IPS-15b (cell line): ENCODE measurements around the gene PPP1R3E.

Experiments
- H3K27me3 ChIP-seq: one replicate; pipeline ENCODE4 v1.6.1; 2013; ENCODE audit warnings: low read length; ENCODE audit not compliant: control insufficient read depth, insufficient read depth
- H3K36me3 ChIP-seq: one replicate; pipeline ENCODE4 v1.6.1; 2013; ENCODE audit warnings: low read length; ENCODE audit not compliant: control insufficient read depth, insufficient read depth
- H3K4me1 ChIP-seq: one replicate; pipeline ENCODE4 v1.6.1; 2013; ENCODE audit warnings: mild to moderate bottlenecking, low read length; ENCODE audit not compliant: control insufficient read depth, insufficient read depth
- H3K4me3 ChIP-seq: one replicate; pipeline ENCODE4 v1.5.1; 2013; ENCODE audit warnings: low read depth, low read length
- H3K9ac ChIP-seq: one replicate; pipeline ENCODE4 v1.6.1; 2013; ENCODE audit warnings: low read depth, mild to moderate bottlenecking, low read length
- H3K9me3 ChIP-seq: one replicate; pipeline ENCODE4 v1.6.1; 2013; ENCODE audit warnings: mild to moderate bottlenecking, low read length; ENCODE audit not compliant: control insufficient read depth, insufficient read depth

The PPP1R3E gene

DNA sequence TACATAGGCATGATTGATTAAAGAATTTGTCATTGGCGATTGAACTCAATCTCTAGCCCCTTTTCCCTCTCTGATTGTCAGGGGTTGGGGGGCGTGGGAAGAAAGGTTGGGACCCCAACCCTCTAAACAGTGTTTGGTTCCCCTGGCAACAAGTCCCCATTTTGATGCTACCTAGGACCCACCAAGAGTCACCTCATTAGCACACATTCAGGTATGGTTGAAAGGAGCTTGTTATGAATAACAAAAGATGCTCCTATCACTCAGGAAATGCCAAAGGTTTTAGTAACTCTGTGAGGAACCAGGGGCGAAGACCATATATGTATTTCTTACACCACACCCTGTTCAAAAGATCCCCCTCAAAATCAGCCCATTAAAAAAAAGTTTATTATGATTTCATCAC, 50.7 kb downstream of the PPP1R3E start:
- no peaks in the 10 kb centered on the region for H3K36me3 ChIP-seq
- no peaks in the 10 kb centered on the region for H3K9me3 ChIP-seq
- no peak overlapping the region for H3K4me3 ChIP-seq
- peaks cover 22% of the 10 kb centered on the region for H3K4me1 ChIP-seq
- no peak overlapping the region for H3K9ac ChIP-seq
- no peaks in the 10 kb centered on the region for H3K27me3 ChIP-seq

DNA sequence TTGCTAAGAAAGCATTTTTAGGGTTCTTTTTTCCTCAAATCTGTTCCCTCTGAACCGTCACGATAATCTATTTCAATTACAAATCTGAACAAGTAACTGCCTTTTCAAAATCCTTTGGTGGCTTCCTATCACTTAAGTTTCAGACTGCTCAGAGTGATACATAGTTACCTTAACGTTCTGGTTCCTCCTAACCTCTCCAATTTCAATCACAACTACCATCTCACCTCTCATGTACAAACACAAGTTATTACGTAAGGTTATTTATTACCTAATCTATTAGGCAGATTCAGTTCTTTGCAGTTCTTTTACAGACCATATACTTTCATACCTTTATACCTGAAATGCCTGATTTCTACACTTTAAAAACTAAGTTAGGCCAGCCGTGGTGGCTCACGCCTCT, 52.8 kb downstream of the PPP1R3E start:
- H3K9me3 ChIP-seq, result no peaks in the 10 kb centered on the region
- no peak overlapping the region for H3K9ac ChIP-seq
- peaks cover 22% of the 10 kb centered on the region for H3K4me1 ChIP-seq
- H3K4me3 ChIP-seq, result no peak overlapping the region
- H3K27me3 ChIP-seq, result no peaks in the 10 kb centered on the region
- no peaks in the 10 kb centered on the region for H3K36me3 ChIP-seq

DNA sequence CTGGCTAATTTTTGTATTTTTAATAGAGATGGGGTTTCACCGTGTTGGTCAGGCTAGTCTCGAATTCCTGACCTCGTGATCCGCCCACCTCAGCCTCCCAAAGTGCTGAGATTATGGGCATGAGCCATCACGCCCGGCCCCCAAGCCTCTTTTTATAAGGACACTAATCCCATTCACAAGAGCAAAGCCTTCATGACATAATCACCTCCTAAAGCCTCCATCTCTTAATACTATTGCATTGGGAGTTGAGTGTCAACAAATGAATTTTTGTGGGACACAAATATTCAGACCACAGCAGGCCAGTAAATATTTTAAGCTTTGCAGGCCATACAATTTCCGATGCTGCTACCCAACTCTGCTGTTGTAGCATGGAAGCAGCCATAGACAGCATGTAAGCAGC, 54.1 kb downstream of the PPP1R3E start:
- H3K4me1 ChIP-seq, result peaks cover 22% of the 10 kb centered on the region
- no peaks in the 10 kb centered on the region for H3K36me3 ChIP-seq
- no peaks in the 10 kb centered on the region for H3K27me3 ChIP-seq
- no peaks in the 10 kb centered on the region for H3K9me3 ChIP-seq
- H3K9ac ChIP-seq, result no peak overlapping the region
- H3K4me3 ChIP-seq, result no peak overlapping the region
